SK-N-SH (cell line): ENCODE results near the gene CACUL1. TPM values are rescaled to one million over a fixed set of nuclear protein-coding genes. Genes with fewer than 3 reads are reported as not detected.
"Not testable (repeated sequence)": the region's sequence is repeated elsewhere in the genome, so short reads cannot be mapped to it uniquely, and the experiment has no call there.

ENCODE experiments used
- CTCF ChIA-PET: fragments of 300-600, 350-600 bp; formaldehyde crosslinking; extraction: SDS; loops from one replicate; lab custom pipeline; 2021; lab: Yijun Ruan, JAX
- POLR2A ChIA-PET: fragments of 350-600 bp; sonication (Branson Sonifier 250); formaldehyde crosslinking; extraction: SDS; loops from one replicate; lab custom pipeline; 2020; ENCODE audit warnings: antibody characterized with exemption, inconsistent platforms; lab: Yijun Ruan, JAX
- DNase-seq: peaks from one replicate; pipeline ENCODE4 v3.0.0; 2012
- H2AFZ ChIP-seq: fragments of 200-600 bp; sonication (generic); 2 replicates; pipeline ENCODE4 v1.8.1; 2016; ENCODE audit warnings: antibody characterized with exemption, mild to moderate bottlenecking, low read depth
- H3F3A ChIP-seq: fragments of 200-600 bp; sonication (generic); replicated peaks from 2 replicates; pipeline ENCODE3; 2016; ENCODE audit warnings: antibody characterized with exemption, mild to moderate bottlenecking; ENCODE audit not compliant: insufficient read depth
- H3K27ac ChIP-seq, 2 experiments: fragments of 200-500 bp in 1 of 2; fragments of 200-600 bp in 1 of 2; sonication (Bioruptor generic) in 1 of 2; sonication (generic), shearing (Covaris generic) in 1 of 2; 2 replicates each; pipeline versions ENCODE4 v1.5.1 to v1.6.1; 2014 to 2016; ENCODE audit warnings: low read depth in 2 of 2, inconsistent platforms in 1 of 2, low read length in 1 of 2, mild to moderate bottlenecking in 1 of 2, mixed read lengths in 1 of 2
- H3K27me3 ChIP-seq: fragments of 200-600 bp; sonication (generic), shearing (Covaris generic); 2 replicates; pipeline ENCODE4 v1.6.1; 2016; ENCODE audit warnings: mixed run types; ENCODE audit not compliant: insufficient read depth
- H3K36me3 ChIP-seq, 2 experiments: fragments of 200-500 bp in 1 of 2; fragments of 200-600 bp in 1 of 2; sonication (Bioruptor generic) in 1 of 2; sonication (generic) in 1 of 2; replicated peaks in 1 of 2; 2 replicates each; pipeline versions ENCODE3 to v1.5.1; 2014 to 2016; ENCODE audit warnings: low read length in 1 of 2, mild to moderate bottlenecking in 1 of 2; ENCODE audit not compliant: insufficient read depth in 2 of 2, control insufficient read depth in 1 of 2
- H3K4me1 ChIP-seq, 2 experiments: fragments of 200-500 bp in 1 of 2; fragments of 200-600 bp in 1 of 2; sonication (Bioruptor generic) in 1 of 2; sonication (generic), shearing (Covaris generic) in 1 of 2; 2 replicates each; pipeline versions ENCODE4 v1.5.1 to v1.6.1; 2014 to 2016; ENCODE audit warnings: low read depth in 1 of 2, low read length in 1 of 2, mixed run types in 1 of 2; ENCODE audit not compliant: insufficient read depth in 2 of 2, control insufficient read depth in 1 of 2
- H3K4me2 ChIP-seq: fragments of 200-600 bp; sonication (generic), shearing (Covaris generic); 2 replicates; pipeline ENCODE4 v1.6.1; 2017; ENCODE audit warnings: mixed run types
- H3K4me3 ChIP-seq, 2 experiments: fragments of 200-500 bp in 1 of 2; fragments of 200-600 bp in 1 of 2; sonication (Bioruptor generic) in 1 of 2; sonication (generic), shearing (Covaris generic) in 1 of 2; 2 replicates each; pipeline versions ENCODE4 v1.5.1 to v1.8.1; 2014 to 2016; ENCODE audit warnings: low read depth in 2 of 2, inconsistent platforms in 1 of 2, low read length in 1 of 2, mild to moderate bottlenecking in 1 of 2, mixed read lengths in 1 of 2, moderate library complexity in 1 of 2
- H3K79me2 ChIP-seq: fragments of 200-600 bp; sonication (generic); 2 replicates; pipeline ENCODE4 v1.8.1; 2017; ENCODE audit warnings: mild to moderate bottlenecking; ENCODE audit not compliant: insufficient read depth
- H3K9ac ChIP-seq: fragments of 200-600 bp; sonication (generic); 2 replicates; pipeline ENCODE4 v1.6.1; 2017; ENCODE audit warnings: mixed run types
- H3K9me2 ChIP-seq: fragments of 200-600 bp; sonication (generic); 2 replicates; pipeline ENCODE4 v1.6.1; 2017; ENCODE audit warnings: mixed run types
- H3K9me3 ChIP-seq: fragments of 200-600 bp; sonication (generic); 2 replicates; pipeline ENCODE4 v1.6.1; 2017; ENCODE audit warnings: mixed run types, mild to moderate bottlenecking, moderate library complexity
- H4K20me1 ChIP-seq: fragments of 200-600 bp; sonication (generic); 2 replicates; pipeline ENCODE4 v1.6.1; 2017; ENCODE audit warnings: mild to moderate bottlenecking, mixed run types; ENCODE audit not compliant: insufficient read depth
- CHD2 ChIP-seq: fragments of 150-350 bp; IDR thresholded peaks from 2 replicates; pipeline ENCODE4 v1.6.1; 2018; ENCODE audit warnings: low read length; ENCODE audit not compliant: partially characterized antibody
- ELF1 ChIP-seq: IDR thresholded peaks from 2 replicates; pipeline ENCODE4 v1.4.0; 2012
- EP300 ChIP-seq, 2 experiments: IDR thresholded peaks; 2 replicates each; pipeline versions ENCODE4 v1.4.0 to v1.6.1; 2012; ENCODE audit warnings: borderline replicate concordance in 1 of 2, low read depth in 1 of 2, low read length in 1 of 2
- FOSL2 ChIP-seq: IDR thresholded peaks from 2 replicates; pipeline ENCODE4 v1.4.0; 2012; ENCODE audit warnings: low read depth, mild to moderate bottlenecking, moderate library complexity, borderline replicate concordance
- JUND ChIP-seq: IDR thresholded peaks from 2 replicates; pipeline ENCODE4 v1.4.0; 2012
- NFIC ChIP-seq: IDR thresholded peaks from 2 replicates; pipeline ENCODE4 v1.4.0; 2012; ENCODE audit warnings: borderline replicate concordance
- NRF1 ChIP-seq: IDR thresholded peaks from 2 replicates; pipeline ENCODE4 v1.6.1; 2012; ENCODE audit warnings: low read depth, mild to moderate bottlenecking, low read length
- RAD21 ChIP-seq: IDR thresholded peaks from 2 replicates; pipeline ENCODE4 v1.6.1; 2012; ENCODE audit warnings: mild to moderate bottlenecking, low read length
- RXRA ChIP-seq: IDR thresholded peaks from 2 replicates; pipeline ENCODE4 v1.4.0; 2012; ENCODE audit warnings: low read depth, mild to moderate bottlenecking, borderline replicate concordance
- TAF1 ChIP-seq: IDR thresholded peaks from 2 replicates; pipeline ENCODE4 v1.6.1; 2012; ENCODE audit warnings: low read depth, mild to moderate bottlenecking, low read length, moderate library complexity, borderline replicate concordance
- USF1 ChIP-seq: IDR thresholded peaks from 2 replicates; pipeline ENCODE4 v1.4.0; 2012; ENCODE audit warnings: low read depth, borderline replicate concordance
- WGBS: methylation state at CpG from one replicate; pipeline ENCODE4 v1.1.6; 2017; ENCODE audit warnings: low lambda C conversion rate; 5-methylcytosine and 5-hydroxymethylcytosine counted together
- polyA plus RNA-seq, 3 experiments: library from polyadenylated mRNA; depleted of rRNA; stranded (reverse); fragments of >200 nt; gene quantifications; 2 replicates each; pipeline ENCODE4 v1.2.3, GENCODE V29; 2012
- TF ChIP-seq, protein P1 (sequence below): fragments of 150-350 bp; IDR thresholded peaks from 2 replicates; pipeline ENCODE4 v1.6.1; 2017; ENCODE audit warnings: antibody characterized with exemption, low read length, low read depth, borderline replicate concordance

The CACUL1 gene
- polyA plus RNA-seq, 1 of the 3 experiments (the other 2 are of a cell fraction), result 2.6 TPM

DNA sequence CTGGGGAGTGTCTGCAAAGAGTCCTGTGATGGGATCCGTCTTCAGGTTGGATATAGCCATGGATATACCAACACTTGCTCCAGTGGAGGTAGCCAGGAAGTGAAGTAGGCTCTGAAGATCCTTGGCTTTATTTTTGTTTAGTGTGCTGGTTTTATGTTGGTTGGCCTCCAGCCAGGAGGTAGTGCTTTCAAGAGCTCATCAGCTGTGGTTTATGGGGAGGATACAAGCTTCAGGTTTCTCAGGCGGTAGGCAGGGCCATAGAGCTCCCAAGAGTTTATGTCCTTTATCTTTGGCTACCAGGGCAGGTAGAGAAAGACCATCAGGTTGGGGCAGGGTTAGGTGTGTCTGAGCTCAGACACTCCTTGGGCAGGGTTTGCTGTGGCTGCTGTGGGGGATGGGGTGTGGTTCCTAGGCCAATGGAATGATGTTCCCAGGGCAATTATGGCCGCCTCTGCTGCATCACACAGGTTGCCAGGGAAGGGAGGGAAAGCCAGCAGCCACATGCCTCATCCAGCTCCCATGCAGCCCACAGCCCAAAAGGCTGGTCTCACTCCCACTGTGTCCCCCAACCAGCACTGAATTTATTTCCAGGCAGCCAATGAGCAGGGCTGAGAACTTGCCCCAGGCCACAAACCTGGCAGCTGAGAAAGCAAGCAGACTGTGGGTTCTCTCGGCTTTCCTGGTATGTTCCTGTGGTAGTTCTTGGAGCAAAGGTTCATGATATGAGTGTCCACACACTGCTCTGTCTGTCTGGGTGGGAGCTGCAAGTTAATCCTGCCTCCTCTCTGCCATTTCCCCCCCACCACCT is 92.3 kb downstream of the CACUL1 start:
- Histone ChIP-seq H3K9ac (no peak overlapping the region), H4K20me1 (no peaks in the 10 kb centered on the region), H3K9me3 (no peaks in the 10 kb centered on the region), H2AFZ (no peak overlapping the region), H3K27me3 (peaks cover 4% of the 10 kb centered on the region; the same call in 1 of the 2 replicates), H3F3A (no peaks in the 10 kb centered on the region), H3K79me2 (no peaks in the 10 kb centered on the region), H3K4me2 (no peak overlapping the region), H3K9me2 (no peaks in the 10 kb centered on the region), H3K4me3 (no peak overlapping the region), H3K27ac (no peak overlapping the region), H3K4me1 (no peaks in the 10 kb centered on the region; a peak in 1 of 4 replicates), H3K36me3 (no peaks in the 10 kb centered on the region)
- ChIA-PET POLR2A (no interaction called here), CTCF (no interaction called here)
- TF ChIP-seq, protein P1, sequence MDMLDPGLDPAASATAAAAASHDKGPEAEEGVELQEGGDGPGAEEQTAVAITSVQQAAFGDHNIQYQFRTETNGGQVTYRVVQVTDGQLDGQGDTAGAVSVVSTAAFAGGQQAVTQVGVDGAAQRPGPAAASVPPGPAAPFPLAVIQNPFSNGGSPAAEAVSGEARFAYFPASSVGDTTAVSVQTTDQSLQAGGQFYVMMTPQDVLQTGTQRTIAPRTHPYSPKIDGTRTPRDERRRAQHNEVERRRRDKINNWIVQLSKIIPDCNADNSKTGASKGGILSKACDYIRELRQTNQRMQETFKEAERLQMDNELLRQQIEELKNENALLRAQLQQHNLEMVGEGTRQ, result no peak
- TF ChIP-seq TAF1 (no peak), EP300 (IDR thresholded peaks at IDR 0.05; ENCODE audit: borderline replicate concordance in 1 of 2, low read depth in 1 of 2, low read length in 1 of 2) (no peak), NRF1 (no peak), ELF1 (no peak)
- DNase-seq, result no peak
- WGBS, result 56% methylated on average over 3 of the region's 4 CpGs

- TF ChIP-seq NFIC, result no peak
- TF ChIP-seq JUND, result no peak
- TF ChIP-seq EP300 (IDR thresholded peaks at IDR 0.05; ENCODE audit: borderline replicate concordance in 1 of 2, low read depth in 1 of 2, low read length in 1 of 2), result no peak
- no peak for TF ChIP-seq CHD2
- no peak for TF ChIP-seq USF1
- TF ChIP-seq RAD21, result no peak
- TF ChIP-seq RXRA, result no peak
- TF ChIP-seq FOSL2, result no peak
- TF ChIP-seq, protein P1, result no peak
- no peak for DNase-seq
- CTCF ChIA-PET, result interaction anchor here (0.6 to 1.0 kb wide), 3 partner anchors 23 to 1256 kb away, joined by 3 read pairs; no protein-coding TSS in a partner anchor
- no peaks in the 10 kb centered on the region for H4K20me1 ChIP-seq
- H3K79me2 ChIP-seq, result no peaks in the 10 kb centered on the region
- 19% methylated on average over 2 of the region's 3 CpGs for WGBS
- H3K9me3 ChIP-seq, result no peaks in the 10 kb centered on the region
- H3K36me3 ChIP-seq, result no peaks in the 10 kb centered on the region
- H3F3A ChIP-seq, result no peaks in the 10 kb centered on the region
- no peak overlapping the region for H3K9ac ChIP-seq
- 0 out of 2 replicates have a peak, but pooled peaks cover 4% of the 10 kb centered on the region for H3K27me3 ChIP-seq
- H3K4me2 ChIP-seq, result no peak overlapping the region
- H2AFZ ChIP-seq, result no peak overlapping the region
- H3K9me2 ChIP-seq, result no peaks in the 10 kb centered on the region
- no peak overlapping the region for H3K27ac ChIP-seq
- H3K4me3 ChIP-seq, result no peak overlapping the region
- H3K4me1 ChIP-seq, result no peaks in the 10 kb centered on the region; a peak in 1 of 4 replicates
- POLR2A ChIA-PET, result no interaction called here
Observed at GRCh38 chr10:118658762-118659161, 96.0 kb downstream of the CACUL1 start.

DNA sequence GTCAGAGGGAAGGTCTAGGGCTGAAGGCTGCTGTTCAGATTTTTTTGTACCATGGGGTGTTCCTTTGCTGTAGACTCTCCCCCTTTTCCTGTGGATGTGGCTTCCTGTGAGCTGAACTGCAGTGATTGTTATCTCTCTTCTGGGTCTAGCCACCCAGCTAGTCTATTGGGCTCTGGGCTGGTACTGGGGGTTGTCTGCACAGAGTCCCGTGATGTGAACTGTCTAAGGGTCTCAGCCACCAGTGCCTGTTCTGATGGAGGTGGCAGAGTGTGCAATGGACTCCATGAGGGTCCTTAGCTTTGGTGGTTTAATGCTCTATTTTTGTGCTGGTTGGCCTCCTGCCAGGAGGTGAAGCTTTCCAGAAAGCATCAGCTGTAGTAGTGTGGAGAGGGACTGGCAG is 96.6 kb downstream of the CACUL1 start:
- CTCF ChIA-PET, result interaction anchor here (0.8 to 1.0 kb wide), 2 partner anchors 10 to 128 kb away, joined by 3 read pairs; no protein-coding TSS in a partner anchor
- H3K4me3 ChIP-seq, H3K9me3 ChIP-seq, H3K4me1 ChIP-seq, H2AFZ ChIP-seq, H3K9ac ChIP-seq, H3K36me3 ChIP-seq, POLR2A ChIA-PET, H3K27ac ChIP-seq, H3K27me3 ChIP-seq, H3K79me2 ChIP-seq, H3K9me2 ChIP-seq, H3K4me2 ChIP-seq, H4K20me1 ChIP-seq, H3F3A ChIP-seq, DNase-seq: not testable (repeated sequence)
- WGBS, result 50% methylated on average over 1 of the region's 1 CpG

DNA sequence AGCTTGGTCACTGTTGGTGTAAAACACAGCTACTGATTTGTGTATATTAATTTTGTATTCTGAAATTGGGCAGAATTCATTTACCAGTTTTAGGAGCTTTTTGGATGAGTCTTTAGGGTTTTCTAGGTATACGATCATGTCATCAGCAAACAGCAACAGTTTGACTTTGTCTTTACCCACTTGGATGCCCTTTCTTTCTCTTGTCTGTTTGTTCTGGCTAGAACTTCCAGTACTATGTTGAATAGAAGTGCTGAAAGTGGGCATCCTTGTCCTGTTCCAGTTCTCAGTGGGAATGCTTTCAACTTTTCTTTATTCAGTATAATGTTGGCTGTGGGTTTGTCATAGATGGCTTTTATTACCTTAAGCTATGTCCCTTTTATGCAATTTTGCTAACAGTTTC is 109.5 kb downstream of the CACUL1 start:
- H3K9me3 ChIP-seq, H3K27ac ChIP-seq, H3K9ac ChIP-seq, H3K4me1 ChIP-seq, H3K36me3 ChIP-seq, H3K9me2 ChIP-seq, H3K27me3 ChIP-seq, H3K4me2 ChIP-seq, H3K79me2 ChIP-seq, POLR2A ChIA-PET, H3K4me3 ChIP-seq, H4K20me1 ChIP-seq, H2AFZ ChIP-seq, DNase-seq, H3F3A ChIP-seq: not testable (repeated sequence)
- WGBS, result 53% methylated on average over 1 of the region's 1 CpG
- CTCF ChIA-PET, result interaction anchor here (1.1 kb wide), 2 partner anchors 18 to 30 kb away, joined by 3 to 4 read pairs; no protein-coding TSS in a partner anchor
